HFFc6 (cell line): ENCODE measurements around the gene JAZF1. TPM values are rescaled to one million over a fixed set of nuclear protein-coding genes. Genes with fewer than 3 reads are reported as not detected.

Experiments used
- DNase-seq: peaks from one replicate; pipeline ENCODE4 v3.0.0-alpha.2; 2018
- H3K27ac Mint-ChIP-seq: 2 replicates; pipeline ENCODE4 v1.8.0; 2020; ENCODE audit warnings: mild to moderate bottlenecking, mixed read lengths
- H3K27me3 Mint-ChIP-seq: 2 replicates; pipeline ENCODE4 v1.8.0; 2021; ENCODE audit warnings: mild to moderate bottlenecking, moderate library complexity, mixed read lengths; ENCODE audit not compliant: insufficient read depth
- H3K36me3 Mint-ChIP-seq: 2 replicates; pipeline ENCODE4 v1.8.0; 2021; ENCODE audit warnings: low read depth, mixed read lengths
- H3K4me1 Mint-ChIP-seq: 2 replicates; pipeline ENCODE4 v1.8.0; 2020; ENCODE audit warnings: low read depth, mixed read lengths
- H3K4me3 Mint-ChIP-seq: 2 replicates; pipeline ENCODE4 v1.8.0; 2020; ENCODE audit warnings: mild to moderate bottlenecking, moderate library complexity, mixed read lengths
- H3K9me3 Mint-ChIP-seq: 2 replicates; pipeline ENCODE4 v1.8.0; 2020; ENCODE audit warnings: mild to moderate bottlenecking, mixed read lengths
- CTCF ChIP-seq: fragments of 200-600 bp; sonication (generic); IDR thresholded peaks from 2 replicates; pipeline ENCODE4 v1.5.0; 2021; ENCODE audit warnings: antibody characterized with exemption, mild to moderate bottlenecking
- total RNA-seq, 6 experiments: library from RNA; stranded (reverse); fragmentation: NEBNext Ultra II Directional; extraction: Animal tissue kit (Norgen Biotek cat#: 25700); gene quantifications; 2 replicates in 1 of 6; 3 replicates in 5 of 6; pipeline ENCODE4 v1.2.3, GENCODE V29; 2021

JAZF1 gene
- total RNA-seq, 6 experiments from 2014 or later = 17.5 to 26.3 (median 21.4) TPM

DNA sequence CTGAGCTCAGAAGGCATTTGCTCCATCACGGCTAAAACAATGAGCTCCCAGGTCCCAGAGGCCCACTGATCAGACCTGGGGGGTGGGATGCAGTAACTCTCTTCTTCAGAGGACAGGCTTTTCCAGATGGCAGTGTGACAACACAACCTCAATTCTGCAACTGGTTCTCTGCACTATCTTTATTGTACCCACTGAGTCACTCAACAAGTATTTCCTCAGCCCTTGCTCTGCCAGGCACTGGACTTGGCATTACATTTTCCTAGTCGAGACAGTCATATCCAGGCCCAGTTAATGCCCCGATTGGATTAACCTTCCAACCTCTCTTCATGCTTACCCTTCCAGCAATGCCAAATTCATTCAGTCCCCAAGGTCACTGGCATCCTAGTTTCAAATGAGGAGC, 72.6 kb downstream of the JAZF1 start:
- peak; percentile 25 for DNase-seq
- H3K4me3 Mint-ChIP-seq = 0 out of 2 replicates have a peak overlapping the region, but pooled peaks have one; percentile 1
- H3K9me3 Mint-ChIP-seq = no peaks in the 10 kb centered on the region
- H3K36me3 Mint-ChIP-seq = peaks cover 10% of the 10 kb centered on the region
- H3K27me3 Mint-ChIP-seq = no peaks in the 10 kb centered on the region; the same call in 1 of the 2 replicates
- H3K4me1 Mint-ChIP-seq = peaks cover 72% of the 10 kb centered on the region
- no peak for TF ChIP-seq CTCF
- peak overlapping the region; percentile 3; the same call in 1 of the 2 replicates for H3K27ac Mint-ChIP-seq

GRCh38 chr7:28106321-28106829, 74.2 kb downstream of the JAZF1 start:
- peak overlapping the region; percentile 3; the same call in 1 of the 2 replicates for H3K4me3 Mint-ChIP-seq
- peak overlapping the region; percentile 20 for H3K27ac Mint-ChIP-seq
- peaks cover 68% of the 10 kb centered on the region for H3K4me1 Mint-ChIP-seq
- H3K36me3 Mint-ChIP-seq = peaks cover 10% of the 10 kb centered on the region
- peak; percentile 10 for DNase-seq
- H3K27me3 Mint-ChIP-seq = no peaks in the 10 kb centered on the region; the same call in 1 of the 2 replicates
- no peaks in the 10 kb centered on the region for H3K9me3 Mint-ChIP-seq
- no peak for TF ChIP-seq CTCF

DNA sequence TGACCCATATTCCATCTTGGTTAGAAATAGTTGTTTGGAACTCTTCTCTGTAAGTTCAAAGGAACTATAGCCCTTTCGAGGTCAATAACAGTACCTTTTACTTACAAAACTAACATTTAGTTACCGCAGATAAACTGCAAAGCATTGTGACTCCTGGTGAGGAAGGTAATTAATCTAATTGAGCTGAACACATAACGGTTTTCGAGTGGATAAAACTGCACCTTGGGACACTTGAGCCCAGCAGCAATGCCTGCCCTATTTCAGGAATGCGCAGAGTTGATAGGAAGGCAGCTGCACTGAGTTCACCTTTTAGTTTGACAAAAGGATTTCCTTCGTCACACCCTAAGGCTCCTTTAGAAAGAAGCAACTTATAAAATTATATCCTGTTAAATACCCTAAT, 75.4 kb downstream of the JAZF1 start:
- no peak for DNase-seq
- Mint-ChIP-seq H3K9me3 (no peaks in the 10 kb centered on the region), H3K4me3 (no peak overlapping the region), H3K4me1 (peaks cover 68% of the 10 kb centered on the region), H3K36me3 (peaks cover 10% of the 10 kb centered on the region), H3K27me3 (no peaks in the 10 kb centered on the region; the same call in 1 of the 2 replicates), H3K27ac (no peak overlapping the region)
- TF ChIP-seq CTCF = no peak

DNA sequence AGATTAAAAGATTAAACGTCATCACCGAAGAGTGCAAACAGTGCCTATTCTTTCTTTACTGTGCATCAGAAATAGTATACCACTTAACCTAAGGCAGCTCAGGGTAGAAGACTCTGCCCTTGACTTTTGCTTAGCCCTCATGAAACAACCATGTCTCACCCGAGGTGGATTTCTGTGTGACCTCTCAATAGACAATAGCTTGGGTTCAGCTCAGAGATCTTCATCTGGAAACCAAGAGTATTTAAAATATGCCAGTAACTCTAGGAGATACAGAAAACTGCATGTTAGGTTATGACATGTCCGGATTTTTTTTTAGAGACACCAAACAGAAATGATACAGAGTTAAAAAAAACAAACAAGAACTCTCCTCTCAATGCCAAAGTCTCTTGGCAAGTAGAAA, 75.8 kb downstream of the JAZF1 start:
- peak overlapping the region; percentile 55; the same call in 1 of the 2 replicates for H3K27ac Mint-ChIP-seq
- no peaks in the 10 kb centered on the region; the same call in 1 of the 2 replicates for H3K27me3 Mint-ChIP-seq
- peaks cover 10% of the 10 kb centered on the region for H3K36me3 Mint-ChIP-seq
- H3K4me3 Mint-ChIP-seq = no peak overlapping the region
- no peak for DNase-seq
- no peak for TF ChIP-seq CTCF
- H3K9me3 Mint-ChIP-seq = no peaks in the 10 kb centered on the region
- H3K4me1 Mint-ChIP-seq = peaks cover 68% of the 10 kb centered on the region

GRCh38 chr7:28104041-28104541, 76.5 kb downstream of the JAZF1 start:
- Mint-ChIP-seq H3K4me1 (peaks cover 68% of the 10 kb centered on the region), H3K9me3 (no peaks in the 10 kb centered on the region), H3K36me3 (peaks cover 10% of the 10 kb centered on the region), H3K27ac (peak overlapping the region; percentile 37), H3K4me3 (no peak overlapping the region), H3K27me3 (no peaks in the 10 kb centered on the region; the same call in 1 of the 2 replicates)
- no peak for TF ChIP-seq CTCF
- DNase-seq = no peak
